Measurements from ENCODE around the gene TIMM8B.
A peak's percentile ranks its signal among the peaks of the same experiment; 100 is the strongest.
"Not testable (repeated sequence)": the region's sequence is repeated elsewhere in the genome, so short reads cannot be mapped to it uniquely, and the experiment has no call there.

Gene TIMM8B

GRCh38 chr11:112086422-112087191 is at the start of gene TIMM8B, which contains the start of gene SDHD:
Gene TIMM8B (minus strand): TSS chr11:112086756. CDS start chr11:112086723, 33 bp downstream.
Gene SDHD (plus strand): TSS chr11:112086873. CDS start chr11:112086908, 35 bp downstream.
- DNase-seq: peak; percentile 96

- DNase-seq: no peak
These were observed 47.9 kb upstream of the TIMM8B start for GRCh38 chr11:112134473-112134872.

GRCh38 chr11:112132737-112133136 is 46.2 kb upstream of the TIMM8B start:
- no peak for DNase-seq

GRCh38 chr11:112129656-112130055 is 43.1 kb upstream of the TIMM8B start:
- no peak for DNase-seq

- peak; percentile 41 for DNase-seq
These were observed 42.0 kb upstream of the TIMM8B start for GRCh38 chr11:112128483-112129121.

GRCh38 chr11:112127056-112127455 is 40.5 kb upstream of the TIMM8B start:
- DNase-seq: no peak

- DNase-seq: no peak
These were observed 36.6 kb upstream of the TIMM8B start for GRCh38 chr11:112123129-112123528.

GRCh38 chr11:112121981-112122615 is 35.5 kb upstream of the TIMM8B start:
- DNase-seq: no peak

GRCh38 chr11:112118176-112118575 is 31.6 kb upstream of the TIMM8B start:
- DNase-seq: no peak

GRCh38 chr11:112115386-112115785 is 28.8 kb upstream of the TIMM8B start:
- no peak for DNase-seq

- DNase-seq: no peak
These were observed 27.9 kb upstream of the TIMM8B start for GRCh38 chr11:112114460-112114859.

- DNase-seq: peak; percentile 58
These were observed 27.2 kb upstream of the TIMM8B start for GRCh38 chr11:112113539-112114457.

- DNase-seq: no peak
These were observed 19.5 kb upstream of the TIMM8B start for GRCh38 chr11:112106070-112106469.

GRCh38 chr11:112103446-112103845 is 16.9 kb upstream of the TIMM8B start:
- DNase-seq: no peak

- no peak for DNase-seq
These were observed 13.9 kb upstream of the TIMM8B start for GRCh38 chr11:112100462-112100861.

GRCh38 chr11:112097734-112098528 is 11.4 kb upstream of the TIMM8B start:
- no peak for DNase-seq

GRCh38 chr11:112096194-112096593 is 9.6 kb upstream of the TIMM8B start:
- DNase-seq: no peak

GRCh38 chr11:112095302-112095701 is 8.7 kb upstream of the TIMM8B start:
- not testable (repeated sequence) for DNase-seq

- no peak for DNase-seq
These were observed 656 bp upstream of the TIMM8B start for GRCh38 chr11:112087212-112087611.

- DNase-seq: no peak
These were observed 634 bp downstream of the TIMM8B start for GRCh38 chr11:112085822-112086421.

GRCh38 chr11:112082729-112083128 is 3.8 kb downstream of the TIMM8B start:
- DNase-seq: no peak
